ENCODE results near the gene C2orf76.

The C2orf76 gene

GRCh38 chr2:119333833-119334232 is 32.8 kb downstream of the C2orf76 start:
- DNase-seq = no peak

GRCh38 chr2:119333360-119333759 is 33.3 kb downstream of the C2orf76 start:
- no peak for DNase-seq

GRCh38 chr2:119332953-119333352 is 33.7 kb downstream of the C2orf76 start:
- DNase-seq = no peak

DNA sequence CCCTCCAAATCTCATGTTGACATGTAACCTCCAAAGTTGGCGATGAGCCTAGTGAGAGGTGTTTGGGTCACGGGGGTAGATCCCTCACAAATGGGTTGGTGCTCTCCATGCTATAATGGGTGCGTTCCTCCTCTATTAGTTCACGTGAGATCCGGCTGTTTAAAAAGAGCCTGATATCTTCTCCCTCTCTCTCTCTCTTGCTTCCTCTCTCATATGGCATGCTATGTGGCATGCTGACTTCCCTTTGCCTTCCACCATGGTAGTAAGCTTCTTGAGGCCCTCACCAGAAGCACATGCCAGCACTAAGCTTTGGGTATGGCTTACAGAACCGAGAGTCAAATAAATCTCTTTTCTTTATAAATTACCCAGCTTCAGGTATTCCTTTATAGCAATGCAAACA is 39.2 kb downstream of the C2orf76 start:
- no peak for DNase-seq

DNA sequence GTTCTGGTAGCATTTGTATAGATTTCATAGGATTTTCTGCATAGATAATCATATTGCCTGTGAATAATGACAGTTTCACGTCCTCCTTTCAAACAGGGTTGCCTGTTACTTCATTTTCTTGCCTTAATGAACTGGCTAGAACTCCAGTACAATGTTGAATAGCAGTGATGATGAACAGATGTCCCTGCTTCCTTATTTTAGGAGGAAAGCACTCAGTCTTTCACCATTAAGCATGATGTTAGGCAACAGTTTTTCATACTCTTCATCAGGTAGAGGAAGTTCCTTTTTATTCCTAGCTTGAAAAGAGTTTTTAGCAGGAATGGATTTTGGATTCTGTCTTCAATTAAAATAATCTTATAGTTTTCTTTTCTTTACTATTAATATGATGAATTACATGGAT is 39.7 kb downstream of the C2orf76 start:
- peak; percentile 92 for DNase-seq

GRCh38 chr2:119324685-119325270 is 41.9 kb downstream of the C2orf76 start:
- no peak for DNase-seq

DNA sequence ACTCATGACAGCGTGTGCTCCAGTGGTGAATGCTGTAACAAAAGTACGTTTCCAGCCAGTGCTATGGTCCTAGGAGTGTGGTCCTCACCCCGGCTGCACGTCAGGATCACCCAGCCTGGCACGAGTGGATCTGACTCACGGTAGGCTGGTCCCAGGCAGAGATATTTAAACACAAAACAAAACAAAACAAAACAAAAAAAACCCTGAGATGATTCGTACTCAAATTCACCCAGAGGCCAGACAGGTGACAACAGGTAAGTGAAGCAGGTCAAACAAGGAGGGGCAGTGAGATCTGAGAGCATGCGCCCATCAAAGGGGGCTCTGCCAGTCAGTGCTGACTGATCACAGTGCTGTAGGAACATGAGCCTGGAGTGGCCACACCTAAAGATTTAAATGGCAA is 43.2 kb downstream of the C2orf76 start:
- no peak for DNase-seq

DNA sequence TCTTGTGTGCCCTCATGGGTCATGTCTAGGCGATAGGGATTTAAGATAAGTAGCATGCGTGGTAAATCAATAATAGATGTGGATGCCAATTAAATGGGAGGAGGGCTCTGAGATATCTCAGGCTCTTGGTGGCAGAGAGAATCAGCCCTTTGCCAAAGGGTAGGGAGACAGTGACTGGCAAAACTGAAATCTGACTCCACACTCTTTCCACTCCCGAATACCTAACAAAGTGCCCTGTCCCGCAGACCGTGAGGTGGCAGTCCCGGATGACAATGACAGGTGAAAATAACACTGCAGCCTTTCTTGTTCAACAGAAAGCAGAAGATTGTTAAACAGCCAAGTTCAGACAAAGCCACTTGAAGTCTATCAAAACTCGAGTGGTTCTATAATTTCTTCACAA is 47.0 kb downstream of the C2orf76 start:
- DNase-seq = no peak

- no peak for DNase-seq
Observed at GRCh38 chr2:119317554-119317953, 49.1 kb downstream of the C2orf76 start.

DNA sequence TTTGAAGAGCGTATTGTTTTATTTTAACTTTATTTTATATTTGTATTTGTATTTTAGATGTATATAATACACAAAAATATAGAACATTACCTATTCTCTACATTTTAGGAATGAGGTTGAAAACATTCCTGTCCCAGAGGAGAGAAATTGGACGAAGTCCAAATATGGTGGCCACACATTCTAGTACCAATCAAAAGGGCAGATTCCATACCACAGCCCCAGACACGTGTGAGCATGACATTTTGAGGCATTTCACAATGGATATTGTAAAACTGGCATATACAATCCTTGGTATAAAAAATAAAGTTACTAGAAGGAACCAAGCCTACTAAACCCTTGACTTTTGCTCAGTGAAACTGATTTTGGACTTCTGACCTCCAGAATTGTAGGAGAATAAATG is 50.6 kb downstream of the C2orf76 start:
- DNase-seq = no peak

DNA sequence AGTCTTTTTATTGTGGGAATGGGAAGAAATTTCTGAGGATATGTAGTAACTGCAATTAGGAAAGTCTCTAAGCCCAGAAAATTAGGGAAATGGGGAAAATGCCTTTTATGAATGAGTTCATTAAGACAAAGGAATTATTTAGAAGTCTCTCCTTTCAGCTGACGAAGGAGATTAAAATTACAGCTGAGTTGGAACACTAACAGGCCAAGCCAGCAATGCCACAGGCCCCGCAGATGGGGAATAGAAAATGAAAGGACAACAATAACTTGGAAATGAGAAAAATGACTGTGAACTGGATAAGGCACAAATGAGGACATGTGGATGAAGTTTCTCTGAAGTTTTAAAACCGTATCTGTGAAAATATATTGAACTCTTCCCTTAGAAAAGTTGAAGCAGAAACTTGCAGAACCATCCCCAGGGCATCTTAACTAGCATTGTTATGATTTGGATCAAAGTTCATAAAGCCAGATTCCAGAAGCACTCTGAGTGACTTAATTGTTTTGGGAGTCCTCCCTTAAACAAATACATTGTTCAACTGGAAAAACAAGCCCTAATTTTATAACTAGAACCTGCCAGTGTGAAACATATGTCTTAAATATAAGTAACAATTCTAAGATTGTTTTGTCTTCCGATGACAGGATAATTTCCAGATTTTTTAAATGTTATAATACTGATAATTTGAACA is 51.3 kb downstream of the C2orf76 start:
- no peak for DNase-seq

GRCh38 chr2:119311831-119312230 is 54.8 kb downstream of the C2orf76 start:
- no peak for DNase-seq

- DNase-seq = no peak
Observed at GRCh38 chr2:119311371-119311770, 55.3 kb downstream of the C2orf76 start.

DNA sequence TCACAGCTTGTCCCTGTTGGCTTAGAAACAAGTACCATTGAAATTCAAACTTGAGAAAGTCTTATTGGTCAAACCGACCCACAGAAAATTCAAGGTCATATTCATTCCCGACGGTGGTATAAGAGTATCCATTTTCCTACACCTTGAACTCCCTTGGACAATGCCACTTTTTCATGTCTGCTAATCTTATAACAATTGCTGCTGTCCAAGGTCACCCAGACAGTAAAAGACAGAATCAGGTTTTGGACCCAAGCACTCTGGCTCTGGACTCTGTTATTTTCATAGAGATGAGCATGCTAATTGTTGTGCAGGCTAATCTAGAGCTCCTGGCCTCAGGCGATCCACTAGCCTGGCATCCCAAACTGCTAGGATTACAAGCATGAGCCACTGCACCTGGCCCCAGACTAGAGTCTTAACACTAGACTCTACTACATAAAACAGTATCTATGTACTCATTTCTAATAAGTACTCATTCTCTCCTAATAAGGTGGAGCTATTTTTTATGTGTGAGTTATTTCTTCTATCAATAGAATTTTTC is 57.8 kb downstream of the C2orf76 start:
- DNase-seq = no peak

- no peak for DNase-seq
Observed at GRCh38 chr2:119307419-119308140, 59.1 kb downstream of the C2orf76 start.

DNA sequence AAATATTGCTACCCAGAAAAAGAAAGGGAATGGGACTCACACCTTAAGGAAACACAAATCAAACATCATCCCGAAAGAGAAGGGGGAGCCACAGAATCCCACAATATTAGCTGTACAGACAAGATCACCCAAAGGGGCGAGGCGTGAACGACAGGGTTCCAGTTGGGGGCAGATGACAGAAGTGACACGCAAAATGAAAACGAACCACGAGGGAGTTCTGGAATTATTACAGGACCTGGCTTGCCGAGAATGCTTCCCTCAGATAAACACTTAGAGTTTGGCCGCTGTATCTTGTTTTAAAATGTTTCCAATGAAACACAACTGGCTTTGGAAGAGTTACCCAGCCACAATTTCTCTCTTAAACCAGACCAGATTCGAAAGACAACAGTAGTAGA is 60.4 kb downstream of the C2orf76 start:
- no peak for DNase-seq

DNA sequence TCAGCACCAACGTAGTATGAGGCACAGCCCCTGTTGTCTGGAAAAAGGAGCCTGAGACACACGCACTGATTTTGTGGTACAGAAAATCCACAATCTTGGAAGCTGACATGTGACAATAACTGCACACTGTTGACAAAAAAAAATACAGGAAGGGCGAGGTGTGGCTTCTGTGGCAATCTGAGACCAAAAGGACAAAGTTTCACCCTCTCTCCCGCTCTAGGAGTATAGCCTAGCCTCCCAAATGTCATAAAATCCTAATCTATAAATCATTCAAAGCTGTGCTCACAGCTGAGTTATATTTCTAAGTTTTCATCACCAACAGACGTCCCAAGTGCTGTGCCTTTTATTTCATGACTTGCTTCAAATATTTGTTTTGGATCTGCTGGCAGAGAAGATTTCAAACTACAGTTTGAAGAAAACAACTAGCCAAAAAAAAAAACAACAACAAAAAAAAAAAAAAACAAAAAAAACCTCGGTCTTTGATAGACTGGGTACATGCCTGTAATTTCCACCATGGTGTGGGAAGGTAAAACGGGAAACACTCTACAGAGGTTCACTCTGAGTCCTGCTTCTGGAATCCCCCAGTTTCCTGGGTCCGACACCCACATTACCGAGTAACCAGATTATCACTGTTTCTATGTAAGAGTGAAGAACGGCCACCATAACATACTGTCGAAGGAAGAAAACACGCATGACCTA is 61.0 kb downstream of the C2orf76 start:
- DNase-seq = no peak

GRCh38 chr2:119304847-119305246 is 61.8 kb downstream of the C2orf76 start:
- DNase-seq = no peak

- no peak for DNase-seq
Observed at GRCh38 chr2:119301413-119301812, 65.2 kb downstream of the C2orf76 start.

DNA sequence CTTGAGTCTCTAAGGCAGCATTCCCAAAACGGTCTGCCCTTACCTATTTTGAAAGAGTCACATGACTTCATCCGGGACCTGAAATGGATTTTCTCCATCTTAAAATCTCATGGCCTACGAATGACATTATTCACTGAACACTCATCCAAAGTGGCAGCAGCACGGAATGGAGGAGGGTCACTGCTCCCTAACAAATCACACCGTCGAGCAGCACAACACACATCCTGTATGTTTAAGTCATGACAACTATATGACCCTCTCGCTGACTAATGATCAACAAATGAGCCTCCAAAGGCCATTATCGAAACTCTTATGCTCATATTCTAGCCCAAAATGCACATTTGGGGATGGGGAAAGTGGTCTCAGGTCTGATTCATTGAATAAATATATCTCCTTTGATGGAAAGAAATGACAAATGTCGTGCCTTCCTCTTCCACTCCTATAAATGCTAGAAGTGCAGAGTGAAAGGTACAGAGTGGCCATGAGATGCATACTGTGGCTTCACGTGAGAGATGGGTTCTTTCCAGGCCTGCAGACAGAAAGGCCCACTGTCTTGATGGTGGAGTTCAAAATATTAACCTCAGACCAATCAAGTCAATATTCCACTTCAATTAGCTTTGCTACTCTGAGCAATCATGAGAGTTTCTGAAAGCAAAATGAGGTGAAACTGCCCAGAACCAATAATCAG is 70.8 kb downstream of the C2orf76 start:
- no peak for DNase-seq

DNA sequence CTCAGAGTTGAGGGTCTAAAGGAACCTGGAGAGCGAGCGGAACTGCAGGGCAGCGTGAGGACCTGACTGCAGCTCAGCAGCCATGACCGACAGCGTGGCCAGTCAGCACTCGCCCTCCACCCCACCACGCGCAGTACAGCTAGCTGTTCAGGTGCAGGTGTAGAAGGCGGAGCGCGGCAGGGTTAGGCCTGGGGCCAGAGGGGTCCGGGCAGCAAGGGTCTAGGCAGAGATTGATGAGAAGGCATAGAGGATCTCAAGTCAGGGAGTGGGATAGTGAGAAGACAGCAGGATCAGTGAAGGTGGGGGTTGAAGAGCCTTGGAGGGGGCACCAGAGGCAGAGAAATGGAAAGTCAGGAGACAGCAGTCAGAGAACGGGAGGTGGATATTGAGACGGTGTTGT is 72.0 kb downstream of the C2orf76 start:
- DNase-seq = no peak

DNA sequence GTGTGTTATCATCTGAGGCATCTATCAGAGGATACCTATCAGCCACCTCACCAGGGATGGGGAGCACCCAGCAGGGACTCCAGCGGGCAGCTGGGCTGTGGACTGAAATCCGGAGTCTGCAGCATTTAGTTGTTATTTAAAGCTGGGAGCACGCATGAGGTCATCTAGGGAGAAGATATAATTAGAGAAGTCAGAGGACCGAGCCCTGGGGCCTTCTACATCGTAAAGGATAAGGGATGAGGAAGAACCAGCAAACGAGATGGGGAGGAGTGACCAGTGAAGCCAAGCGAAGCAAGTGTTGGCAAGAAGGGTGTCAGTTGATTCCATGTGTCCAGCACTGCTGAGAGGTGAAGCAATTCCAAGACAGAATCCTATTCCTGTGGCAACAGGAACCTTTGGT is 72.7 kb downstream of the C2orf76 start:
- no peak for DNase-seq

DNA sequence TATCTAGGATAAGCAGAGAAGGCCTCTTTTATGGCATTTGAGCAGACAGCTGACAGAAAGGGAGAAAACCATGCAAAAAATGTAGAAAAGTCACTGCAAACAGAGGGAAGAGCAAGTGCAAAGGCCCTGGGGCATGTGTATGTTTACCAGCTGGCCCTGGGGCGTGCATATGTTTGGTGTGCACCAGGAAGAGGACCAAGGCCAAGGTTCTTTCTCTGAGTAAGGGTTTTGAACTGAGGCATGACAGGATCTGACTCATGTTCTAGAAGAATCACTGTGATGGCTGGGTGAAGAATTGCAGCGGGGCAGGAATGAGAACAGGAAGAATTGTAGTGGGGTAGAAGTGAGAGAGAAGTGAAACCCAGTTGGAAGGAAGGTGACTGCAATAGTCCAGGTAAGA is 73.4 kb downstream of the C2orf76 start:
- DNase-seq = no peak
